A673 (cell line): ENCODE measurements around the gene FRY. TPM values are rescaled to one million over a fixed set of nuclear protein-coding genes. Genes with fewer than 3 reads are reported as not detected.

ENCODE experiments used
- BruUV-seq: library from RNA; stranded (reverse); fragments of 400-500 nt; replicated peaks from 2 replicates; lab custom pipeline; 2021; lab: Mats Ljungman, UMichigan
- CTCF ChIA-PET: fragments of 300-600 bp; sonication (Branson Sonifier 250); formaldehyde crosslinking; loops from one replicate; lab custom pipeline; 2022; ENCODE audit warnings: antibody characterized with exemption; lab: Charles Lee
- POLR2A ChIA-PET: fragments of 300-600 bp; sonication (Branson Sonifier 250); formaldehyde crosslinking; loops from one replicate; lab custom pipeline; 2022; ENCODE audit warnings: antibody characterized with exemption; ENCODE audit not compliant: low non-redundant PET; lab: Charles Lee
- DNase-seq: peaks from one replicate; pipeline ENCODE4 v3.0.0-alpha.2; 2015; ENCODE audit warnings: low spot score
- H3K27ac ChIP-seq: fragments of 200-600 bp; sonication (generic); 2 replicates; pipeline ENCODE4 v1.5.1; 2016; ENCODE audit warnings: mixed run types, low read depth, mild to moderate bottlenecking, mixed read lengths, antibody characterized with exemption, low read length; ENCODE audit not compliant: poor library complexity, severe bottlenecking
- H3K27me3 ChIP-seq: fragments of 200-600 bp; sonication (generic); replicated peaks from 2 replicates; pipeline ENCODE4 v1.6.1; 2017; ENCODE audit warnings: mixed run types, low read depth, mild to moderate bottlenecking, mixed read lengths, antibody characterized with exemption, low read length; ENCODE audit not compliant: insufficient read depth, poor library complexity
- H3K36me3 ChIP-seq: fragments of 200-600 bp; sonication (generic); 2 replicates; pipeline ENCODE4 v1.6.1; 2016; ENCODE audit warnings: mixed run types, mild to moderate bottlenecking, mixed read lengths, antibody characterized with exemption, low read length; ENCODE audit not compliant: insufficient read depth, poor library complexity, severe bottlenecking
- H3K4me1 ChIP-seq: fragments of 200-600 bp; sonication (generic); 2 replicates; pipeline ENCODE4 v1.6.1; 2017; ENCODE audit warnings: mixed run types, mild to moderate bottlenecking, mixed read lengths, antibody characterized with exemption, low read length; ENCODE audit not compliant: insufficient read depth, poor library complexity, severe bottlenecking
- H3K4me3 ChIP-seq: fragments of 200-600 bp; sonication (generic); 2 replicates; pipeline ENCODE4 v1.5.1; 2016; ENCODE audit warnings: low read depth, mixed run types, mild to moderate bottlenecking, mixed read lengths, low read length; ENCODE audit not compliant: poor library complexity, severe bottlenecking
- H3K9me3 ChIP-seq: fragments of 200-600 bp; sonication (generic); 2 replicates; pipeline ENCODE4 v1.6.1; 2016; ENCODE audit warnings: mixed run types, low read depth, mild to moderate bottlenecking, mixed read lengths, antibody characterized with exemption, low read length; ENCODE audit not compliant: poor library complexity, severe bottlenecking
- EZH2 ChIP-seq: fragments of 200-600 bp; sonication (generic); IDR thresholded peaks from 2 replicates; pipeline ENCODE4 v1.6.1; 2017; ENCODE audit warnings: borderline replicate concordance, low read depth, mild to moderate bottlenecking, mixed read lengths, antibody characterized with exemption, low read length; ENCODE audit not compliant: poor library complexity, severe bottlenecking
- intact Hi-C: fragments of 100-400 bp; cut with micrococcal nuclease; formaldehyde crosslinking; loops from one replicate; pipeline ENCODE4 v1.10.0; 2022; ENCODE audit not compliant: unreplicated experiment
- total RNA-seq: library from RNA; stranded (reverse); gene quantifications from 2 replicates; pipeline ENCODE4 v1.2.3, GENCODE V29; 2021
- TF ChIP-seq, protein P1 (sequence below): fragments of 300-800, 200-600 bp; sonication (generic); conservative IDR thresholded peaks from 2 replicates; pipeline ENCODE4 v1.5.1; 2017; ENCODE audit warnings: low read depth, mild to moderate bottlenecking, antibody characterized with exemption, low read length, moderate library complexity, mixed read lengths

FRY gene
- total RNA-seq, 1 experiment from 2014 or later = 0.58 TPM

DNA sequence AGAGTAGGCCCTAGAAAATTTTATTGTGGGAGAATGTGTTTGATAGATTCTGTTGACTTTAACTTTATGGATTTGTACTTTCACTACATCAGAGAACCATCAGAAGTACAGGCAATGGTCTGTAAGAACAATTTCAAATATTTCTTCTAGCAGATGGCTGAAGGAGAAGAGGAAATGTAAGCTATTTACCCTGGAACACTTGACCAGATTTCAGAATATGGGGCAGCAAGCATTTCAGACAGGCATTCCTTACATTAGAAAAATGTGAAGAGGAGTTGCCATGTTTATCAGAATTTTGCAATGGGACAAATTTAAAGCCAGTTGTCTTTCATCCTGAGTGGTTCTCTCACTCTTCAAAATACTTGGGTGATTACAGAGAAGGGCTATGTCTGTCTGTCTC, 7.5 kb downstream of the FRY start:
- Histone ChIP-seq H3K36me3 (no peaks in the 10 kb centered on the region), H3K9me3 (no peaks in the 10 kb centered on the region), H3K27me3 (no peaks in the 10 kb centered on the region), H3K4me1 (no peaks in the 10 kb centered on the region), H3K4me3 (no peak overlapping the region), H3K27ac (no peak overlapping the region)
- no peak for DNase-seq
- no peak for TF ChIP-seq EZH2
- TF ChIP-seq, protein P1, sequence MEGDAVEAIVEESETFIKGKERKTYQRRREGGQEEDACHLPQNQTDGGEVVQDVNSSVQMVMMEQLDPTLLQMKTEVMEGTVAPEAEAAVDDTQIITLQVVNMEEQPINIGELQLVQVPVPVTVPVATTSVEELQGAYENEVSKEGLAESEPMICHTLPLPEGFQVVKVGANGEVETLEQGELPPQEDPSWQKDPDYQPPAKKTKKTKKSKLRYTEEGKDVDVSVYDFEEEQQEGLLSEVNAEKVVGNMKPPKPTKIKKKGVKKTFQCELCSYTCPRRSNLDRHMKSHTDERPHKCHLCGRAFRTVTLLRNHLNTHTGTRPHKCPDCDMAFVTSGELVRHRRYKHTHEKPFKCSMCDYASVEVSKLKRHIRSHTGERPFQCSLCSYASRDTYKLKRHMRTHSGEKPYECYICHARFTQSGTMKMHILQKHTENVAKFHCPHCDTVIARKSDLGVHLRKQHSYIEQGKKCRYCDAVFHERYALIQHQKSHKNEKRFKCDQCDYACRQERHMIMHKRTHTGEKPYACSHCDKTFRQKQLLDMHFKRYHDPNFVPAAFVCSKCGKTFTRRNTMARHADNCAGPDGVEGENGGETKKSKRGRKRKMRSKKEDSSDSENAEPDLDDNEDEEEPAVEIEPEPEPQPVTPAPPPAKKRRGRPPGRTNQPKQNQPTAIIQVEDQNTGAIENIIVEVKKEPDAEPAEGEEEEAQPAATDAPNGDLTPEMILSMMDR = no peak
- ChIA-PET CTCF (no interaction called here), POLR2A (no interaction called here)
- intact Hi-C loops = no loop called here
- BruUV-seq = no TSS peak

DNA sequence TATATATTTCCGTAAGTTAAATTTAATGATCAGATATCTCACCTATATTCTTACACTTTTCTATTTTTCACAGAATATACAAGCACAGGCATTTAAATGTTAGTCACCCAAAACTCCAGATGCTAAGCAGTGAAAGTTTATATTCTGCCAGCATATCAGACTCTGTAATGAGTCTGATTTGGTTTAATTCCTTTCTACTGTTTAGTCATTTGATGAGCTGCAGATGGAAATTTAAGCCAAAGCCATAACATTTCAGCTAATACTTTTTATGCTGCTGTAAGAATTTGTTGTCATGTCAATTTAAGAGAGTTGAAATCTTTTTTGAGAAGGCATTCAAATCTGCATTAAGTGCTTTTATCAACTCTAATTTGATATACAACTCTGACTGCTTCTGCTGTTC, 8.0 kb downstream of the FRY start:
- TF ChIP-seq EZH2 = no peak
- TF ChIP-seq, protein P1 = no peak
- intact Hi-C loops = no loop called here
- Histone ChIP-seq H3K27me3 (no peaks in the 10 kb centered on the region), H3K4me3 (no peak overlapping the region), H3K27ac (no peak overlapping the region), H3K36me3 (no peaks in the 10 kb centered on the region), H3K9me3 (no peaks in the 10 kb centered on the region), H3K4me1 (no peaks in the 10 kb centered on the region)
- BruUV-seq = no TSS peak
- POLR2A ChIA-PET = no interaction called here
- no peak for DNase-seq
- CTCF ChIA-PET = no interaction called here

DNA sequence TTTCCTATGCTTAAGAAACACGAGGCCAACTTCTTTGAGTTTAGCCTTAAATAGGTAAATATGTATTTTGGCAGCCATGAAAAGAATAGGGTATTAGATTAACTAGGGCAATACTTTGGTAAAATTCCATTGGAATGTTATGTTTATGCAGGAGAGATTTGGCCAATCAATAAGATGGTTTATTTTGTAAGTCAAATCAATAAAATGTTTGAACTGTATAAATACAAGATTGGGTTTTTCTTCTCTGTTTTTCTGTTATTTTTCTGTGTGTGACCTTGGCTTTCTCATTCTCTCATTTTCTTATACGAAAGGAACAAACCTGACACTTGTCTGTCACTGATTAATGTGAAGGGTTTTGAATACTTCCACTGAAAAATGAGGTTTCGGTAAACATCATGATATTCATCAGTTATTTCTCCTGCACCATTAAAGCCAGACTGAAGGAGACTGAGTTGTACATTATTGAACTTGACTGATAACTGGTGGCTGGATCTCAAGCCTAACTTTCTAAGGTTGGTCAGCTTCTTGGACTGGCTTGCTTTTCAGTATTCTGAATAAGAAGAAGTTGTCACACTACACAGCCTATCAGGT, 8.6 kb downstream of the FRY start:
- POLR2A ChIA-PET = no interaction called here
- no TSS peak for BruUV-seq

More for the DNA sequence above, 8.6 kb downstream of the FRY start:
- no peak overlapping the region for H3K4me3 ChIP-seq
- intact Hi-C loops = no loop called here
- H3K27ac ChIP-seq = no peak overlapping the region
- no peaks in the 10 kb centered on the region for H3K4me1 ChIP-seq
- DNase-seq = no peak
- TF ChIP-seq EZH2 = no peak
- TF ChIP-seq, protein P1 = no peak
- H3K9me3 ChIP-seq = no peaks in the 10 kb centered on the region
- no peaks in the 10 kb centered on the region for H3K36me3 ChIP-seq
- no peaks in the 10 kb centered on the region for H3K27me3 ChIP-seq
- CTCF ChIA-PET = no interaction called here
